Loucy (cell line): ENCODE results near the gene ABCF2.

Experiments
- EZH2phosphoT487 ChIP-seq: fragments of 200-600 bp; IDR thresholded peaks from 2 replicates; pipeline ENCODE4 v1.6.1; 2018; ENCODE audit warnings: antibody characterized with exemption, mild to moderate bottlenecking, moderate library complexity, borderline replicate concordance
- TF ChIP-seq, protein P1 (sequence below): fragments of 200-600 bp; sonication (generic); conservative IDR thresholded peaks from 2 replicates; pipeline ENCODE4 v1.5.1; 2014; ENCODE audit warnings: mild to moderate bottlenecking, antibody characterized with exemption, low read length

DNA sequence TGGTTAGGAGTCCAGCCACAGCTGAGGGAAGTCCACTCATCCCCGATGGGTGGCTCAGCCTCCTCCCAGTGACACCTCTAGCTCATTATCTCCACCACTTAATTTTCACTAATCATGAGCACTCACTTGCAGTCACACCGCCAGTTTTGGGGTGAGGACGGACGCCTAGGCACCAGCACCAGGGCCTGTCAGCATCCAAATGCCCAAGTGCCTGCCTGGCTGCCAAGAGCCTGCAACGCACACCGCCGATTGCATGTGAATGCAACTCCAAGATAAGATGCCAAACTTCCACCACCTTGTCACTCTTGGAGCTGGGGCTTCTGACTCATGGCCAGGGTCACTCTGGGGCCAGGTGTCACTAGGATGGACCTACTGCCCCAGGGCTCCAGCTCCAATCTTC is 45.9 kb upstream of the ABCF2 start:
- TF ChIP-seq, protein P1, sequence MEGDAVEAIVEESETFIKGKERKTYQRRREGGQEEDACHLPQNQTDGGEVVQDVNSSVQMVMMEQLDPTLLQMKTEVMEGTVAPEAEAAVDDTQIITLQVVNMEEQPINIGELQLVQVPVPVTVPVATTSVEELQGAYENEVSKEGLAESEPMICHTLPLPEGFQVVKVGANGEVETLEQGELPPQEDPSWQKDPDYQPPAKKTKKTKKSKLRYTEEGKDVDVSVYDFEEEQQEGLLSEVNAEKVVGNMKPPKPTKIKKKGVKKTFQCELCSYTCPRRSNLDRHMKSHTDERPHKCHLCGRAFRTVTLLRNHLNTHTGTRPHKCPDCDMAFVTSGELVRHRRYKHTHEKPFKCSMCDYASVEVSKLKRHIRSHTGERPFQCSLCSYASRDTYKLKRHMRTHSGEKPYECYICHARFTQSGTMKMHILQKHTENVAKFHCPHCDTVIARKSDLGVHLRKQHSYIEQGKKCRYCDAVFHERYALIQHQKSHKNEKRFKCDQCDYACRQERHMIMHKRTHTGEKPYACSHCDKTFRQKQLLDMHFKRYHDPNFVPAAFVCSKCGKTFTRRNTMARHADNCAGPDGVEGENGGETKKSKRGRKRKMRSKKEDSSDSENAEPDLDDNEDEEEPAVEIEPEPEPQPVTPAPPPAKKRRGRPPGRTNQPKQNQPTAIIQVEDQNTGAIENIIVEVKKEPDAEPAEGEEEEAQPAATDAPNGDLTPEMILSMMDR, result no peak
- no peak for TF ChIP-seq EZH2phosphoT487
